Kidney (tissue), 14 donors: Measurements from ENCODE around the gene HOTAIR. TPM values are rescaled to one million over a fixed set of nuclear protein-coding genes. Genes with fewer than 3 reads are reported as not detected.

Source experiments
- DNase-seq, 5 donors: peaks; one replicate each; pipeline ENCODE4 v3.0.0-alpha.2; 2013 to 2020
- FAIRE-seq: peaks from 2 replicates; lab custom pipeline; 2012; peaks lifted over from hg19 to GRCh38; lab: Jason Lieb, UNC
- H3K27ac ChIP-seq, 2 donors: one replicate each; pipeline ENCODE4 v1.7.0; 2013; ENCODE audit warnings: low read depth in 2 of 2, low read length in 2 of 2, inconsistent platforms in 1 of 2
- H3K27me3 ChIP-seq: one replicate; pipeline ENCODE4 v1.7.1; 2013; ENCODE audit warnings: low read length, inconsistent platforms; ENCODE audit not compliant: control insufficient read depth, insufficient read depth
- H3K36me3 ChIP-seq, 3 donors: one replicate each; pipeline versions ENCODE4 v1.7.0 to v1.7.1; 2013; ENCODE audit warnings: low read length in 3 of 3, control low read depth in 1 of 3, inconsistent platforms in 1 of 3; ENCODE audit not compliant: insufficient read depth in 3 of 3, control insufficient read depth in 2 of 3
- H3K4me1 ChIP-seq, 3 donors: one replicate each; pipeline versions ENCODE4 v1.7.0 to v1.7.1; 2013; ENCODE audit warnings: low read length in 3 of 3, inconsistent platforms in 1 of 3, low read depth in 1 of 3; ENCODE audit not compliant: control insufficient read depth in 2 of 3, insufficient read depth in 2 of 3
- H3K4me3 ChIP-seq, 3 donors: one replicate each; pipeline versions ENCODE4 v1.7.0 to v1.8.1; 2013; ENCODE audit warnings: low read length in 3 of 3, control low read depth in 1 of 3, inconsistent platforms in 1 of 3
- H3K9ac ChIP-seq, 3 donors: one replicate each; pipeline versions ENCODE4 v1.7.0 to v1.7.1; 2013; ENCODE audit warnings: low read length in 3 of 3, control low read depth in 1 of 3, inconsistent platforms in 1 of 3
- H3K9me3 ChIP-seq, 3 donors: one replicate each; pipeline versions ENCODE4 v1.7.0 to v1.7.1; 2013; ENCODE audit warnings: low read length in 3 of 3, control low read depth in 1 of 3, inconsistent platforms in 1 of 3; ENCODE audit not compliant: control insufficient read depth in 2 of 3, insufficient read depth in 1 of 3
- intact Hi-C: fragments of 100-400 bp; cut with DNase I; formaldehyde crosslinking; loops from one replicate; pipeline ENCODE4 v1.11.1; 2022
- polyA plus RNA-seq: library from polyadenylated mRNA; stranded (reverse); fragments of 350-450 nt; fragmentation: Illumina TruSeq; extraction: RNeasy Lipid Tissue Mini Kit (QIAGEN cat#74804); gene quantifications from one replicate; pipeline ENCODE4 v1.2.3, GENCODE V29; 2014; ENCODE audit warnings: low read depth, low replicate concordance; ENCODE audit not compliant: insufficient read depth
- total RNA-seq: library from RNA; stranded (reverse); fragmentation: NEBNext Ultra II Directional; extraction: Animal tissue kit (Norgen Biotek cat#: 25700); gene quantifications from one replicate; pipeline ENCODE4 v1.2.1, GENCODE V29; 2021
- TF ChIP-seq, protein P1 (sequence below): IDR thresholded peaks from 3 replicates; pipeline ENCODE4 v1.5.1; 2012; ENCODE audit warnings: mild to moderate bottlenecking, moderate library complexity, borderline replicate concordance; ENCODE audit not compliant: insufficient read depth; ENCODE audit errors: extremely low read depth
- donor health status: control.
- donor health status: control.
- donor health status: control.
- donor health status: control.
- donor health status: control.
- donor health status: DM: yes; HTN: yes; CAD: no.
- donor health status: Normal renal cell carcinoma (clear cell type).

Gene HOTAIR
- total and polyA plus RNA-seq, 2 donors from 2014 or later, result 0.52 to 0.76 TPM

DNA sequence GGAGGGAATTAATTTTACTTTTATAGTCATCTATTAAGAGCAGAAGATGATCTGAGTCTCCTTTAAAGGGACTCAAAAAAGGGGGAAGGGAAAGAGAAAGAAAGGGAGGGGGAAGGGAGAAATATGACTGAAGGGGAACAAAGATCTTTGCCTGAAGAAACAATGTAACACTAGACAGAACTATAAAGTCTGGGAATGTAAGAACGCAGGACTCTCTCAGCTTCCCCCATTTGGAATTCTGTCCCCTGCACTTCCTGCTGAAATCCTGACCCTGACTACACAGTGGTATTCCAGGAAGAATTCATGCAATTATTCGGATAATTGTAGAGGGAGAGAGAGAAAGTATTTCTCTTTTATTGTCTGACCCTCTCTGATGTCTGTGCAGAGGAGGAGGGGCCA, 10.4 kb downstream of the HOTAIR start:
- TF ChIP-seq, protein P1, sequence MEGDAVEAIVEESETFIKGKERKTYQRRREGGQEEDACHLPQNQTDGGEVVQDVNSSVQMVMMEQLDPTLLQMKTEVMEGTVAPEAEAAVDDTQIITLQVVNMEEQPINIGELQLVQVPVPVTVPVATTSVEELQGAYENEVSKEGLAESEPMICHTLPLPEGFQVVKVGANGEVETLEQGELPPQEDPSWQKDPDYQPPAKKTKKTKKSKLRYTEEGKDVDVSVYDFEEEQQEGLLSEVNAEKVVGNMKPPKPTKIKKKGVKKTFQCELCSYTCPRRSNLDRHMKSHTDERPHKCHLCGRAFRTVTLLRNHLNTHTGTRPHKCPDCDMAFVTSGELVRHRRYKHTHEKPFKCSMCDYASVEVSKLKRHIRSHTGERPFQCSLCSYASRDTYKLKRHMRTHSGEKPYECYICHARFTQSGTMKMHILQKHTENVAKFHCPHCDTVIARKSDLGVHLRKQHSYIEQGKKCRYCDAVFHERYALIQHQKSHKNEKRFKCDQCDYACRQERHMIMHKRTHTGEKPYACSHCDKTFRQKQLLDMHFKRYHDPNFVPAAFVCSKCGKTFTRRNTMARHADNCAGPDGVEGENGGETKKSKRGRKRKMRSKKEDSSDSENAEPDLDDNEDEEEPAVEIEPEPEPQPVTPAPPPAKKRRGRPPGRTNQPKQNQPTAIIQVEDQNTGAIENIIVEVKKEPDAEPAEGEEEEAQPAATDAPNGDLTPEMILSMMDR, result no peak
- FAIRE-seq, result no peak

DNA sequence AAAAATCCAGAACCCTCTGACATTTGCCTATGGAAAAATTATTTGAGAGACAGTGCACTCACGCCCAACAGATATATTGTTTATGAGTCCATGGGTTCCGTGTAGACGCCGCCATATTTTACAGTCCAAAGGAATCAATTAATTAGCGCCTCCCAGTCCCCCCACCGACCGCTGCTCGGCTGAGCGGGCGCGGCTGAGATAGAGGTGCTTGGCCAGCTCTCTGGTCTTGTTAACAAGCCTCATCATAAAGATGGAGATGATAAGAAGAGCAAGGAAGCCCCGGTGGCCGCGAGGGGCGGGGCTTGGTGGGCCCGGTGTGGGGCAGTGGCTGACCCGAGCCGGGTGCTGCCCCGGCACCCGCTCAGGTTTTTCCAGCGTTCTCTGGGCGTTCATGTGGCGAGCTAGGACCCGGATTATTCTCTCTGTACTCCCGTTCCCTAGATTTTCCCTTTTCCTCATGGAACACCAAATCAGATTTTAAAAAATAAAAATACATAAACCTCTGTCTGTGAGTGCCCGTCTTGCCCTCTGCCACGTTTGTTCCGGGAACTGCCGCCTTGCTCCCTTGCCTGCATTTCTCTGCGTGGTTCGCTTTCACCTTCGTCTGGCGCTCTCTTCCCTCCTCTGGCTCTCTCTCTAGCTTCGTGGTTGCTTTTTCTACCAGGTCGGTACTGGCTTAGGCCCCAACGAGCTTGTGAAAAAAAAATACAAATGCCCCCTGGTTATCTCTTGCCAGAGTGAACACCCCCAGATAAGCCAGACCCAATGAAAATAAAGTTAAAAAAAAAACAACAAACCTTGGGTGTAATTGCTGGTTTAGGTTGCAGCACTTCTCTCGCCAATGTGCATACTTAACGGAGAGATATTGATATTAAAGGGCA, 11.1 kb downstream of the HOTAIR start:
- Histone ChIP-seq H3K36me3 (no peaks in the 10 kb centered on the region), H3K4me1 (no peaks in the 10 kb centered on the region), H3K9me3 (no peaks in the 10 kb centered on the region), H3K27me3 (peaks cover 75% of the 10 kb centered on the region), H3K27ac (no peak overlapping the region), H3K9ac (no peak overlapping the region), H3K4me3 (no peak overlapping the region)
- DNase-seq, result peak in 1 of 5 donors; percentile 65
- intact Hi-C loops, result no loop called here
- TF ChIP-seq, protein P1, result no peak
- FAIRE-seq, result no peak

More for the DNA sequence above, 10.4 kb downstream of the HOTAIR start:
- H3K36me3 ChIP-seq, result no peaks in the 10 kb centered on the region
- no peak for DNase-seq
- intact Hi-C loops, result no loop called here
- H3K4me1 ChIP-seq, result no peaks in the 10 kb centered on the region
- no peak overlapping the region for H3K9ac ChIP-seq
- H3K9me3 ChIP-seq, result no peaks in the 10 kb centered on the region
- H3K4me3 ChIP-seq, result no peak overlapping the region
- H3K27me3 ChIP-seq, result peaks cover 70% of the 10 kb centered on the region
- H3K27ac ChIP-seq, result no peak overlapping the region

DNA sequence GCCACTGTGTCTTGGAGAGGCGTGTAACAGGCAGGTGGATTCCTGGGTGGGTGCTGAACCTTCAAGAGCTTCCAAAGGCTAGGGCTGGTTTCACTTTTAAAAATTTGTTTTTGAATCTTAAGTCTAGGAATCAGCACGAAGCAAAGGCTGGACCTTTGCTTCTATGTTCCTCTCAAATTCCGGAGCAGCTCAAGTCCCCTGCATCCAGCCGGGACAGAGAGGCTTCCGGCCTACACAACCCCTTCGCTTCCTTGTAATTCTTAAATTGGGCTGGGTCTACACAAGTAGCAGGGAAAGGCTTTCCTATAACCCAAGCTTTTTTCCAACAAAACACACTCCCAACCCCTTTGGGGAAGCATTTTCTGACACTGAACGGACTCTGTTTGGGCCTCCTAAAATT, 11.7 kb downstream of the HOTAIR start:
- FAIRE-seq (no peak), DNase-seq (no peak)
- H3K9ac ChIP-seq, result no peak overlapping the region
- no peak overlapping the region for H3K4me3 ChIP-seq
- intact Hi-C loops, result no loop called here
- TF ChIP-seq, protein P1, result no peak
- H3K36me3 ChIP-seq, result no peaks in the 10 kb centered on the region
- no peak overlapping the region for H3K27ac ChIP-seq
- H3K9me3 ChIP-seq, result no peaks in the 10 kb centered on the region
- H3K4me1 ChIP-seq, result no peaks in the 10 kb centered on the region
- H3K27me3 ChIP-seq, result peaks cover 78% of the 10 kb centered on the region
